MM.1S (cell line): ENCODE results near the gene NDEL1.

Experiments
- DNase-seq: peaks from one replicate; pipeline ENCODE4 v3.0.0-alpha.2; 2015
- H2AFZ ChIP-seq: fragments of 300-600 bp; sonication (generic); 2 replicates; pipeline ENCODE4 v1.6.0; 2016; ENCODE audit warnings: antibody characterized with exemption, low read length
- H3F3A ChIP-seq: fragments of 300-600 bp; sonication (generic); 2 replicates; pipeline ENCODE4 v1.6.1; 2016; ENCODE audit warnings: mild to moderate bottlenecking, antibody characterized with exemption, low read length, moderate library complexity, mixed read lengths; ENCODE audit not compliant: insufficient read depth
- H3K27ac ChIP-seq: fragments of 300-600 bp; sonication (generic); 2 replicates; pipeline ENCODE4 v1.5.1; 2016; ENCODE audit warnings: mild to moderate bottlenecking, low read length
- H3K27me3 ChIP-seq: fragments of 300-600 bp; sonication (generic); replicated peaks from 2 replicates; pipeline ENCODE4 v1.6.0; 2016; ENCODE audit warnings: low read length; ENCODE audit not compliant: insufficient read depth
- H3K36me3 ChIP-seq: fragments of 300-600 bp; sonication (generic); replicated peaks from 2 replicates; pipeline ENCODE4 v1.6.1; 2016; ENCODE audit warnings: mild to moderate bottlenecking, low read length, mixed read lengths; ENCODE audit not compliant: insufficient read depth
- H3K4me1 ChIP-seq: fragments of 300-600 bp; sonication (generic); 2 replicates; pipeline ENCODE4 v1.6.1; 2016; ENCODE audit warnings: low read length, mixed read lengths
- H3K4me2 ChIP-seq: fragments of 300-600 bp; sonication (generic); 2 replicates; pipeline ENCODE4 v1.6.0; 2016; ENCODE audit warnings: low read depth, low read length
- H3K4me3 ChIP-seq: fragments of 300-600 bp; sonication (generic); 2 replicates; pipeline ENCODE4 v1.5.1; 2016; ENCODE audit warnings: low read length, mixed read lengths
- H3K79me2 ChIP-seq: fragments of 300-600 bp; sonication (generic); 2 replicates; pipeline ENCODE4 v1.6.1; 2016; ENCODE audit warnings: mixed run types, low read length, mixed read lengths
- H3K9ac ChIP-seq: fragments of 300-600 bp; sonication (generic); 2 replicates; pipeline ENCODE4 v1.6.1; 2016; ENCODE audit warnings: low read length, mixed read lengths
- H3K9me2 ChIP-seq: fragments of 300-600 bp; sonication (generic); replicated peaks from 2 replicates; pipeline ENCODE4 v1.6.1; 2016; ENCODE audit warnings: mild to moderate bottlenecking, low read length, mixed read lengths; ENCODE audit not compliant: insufficient read depth
- H3K9me3 ChIP-seq: fragments of 300-600 bp; sonication (generic); replicated peaks from 2 replicates; pipeline ENCODE4 v1.6.1; 2016; ENCODE audit warnings: mild to moderate bottlenecking, low read length, mixed read lengths; ENCODE audit not compliant: insufficient read depth
- H4K20me1 ChIP-seq: fragments of 300-600 bp; sonication (generic); 2 replicates; pipeline ENCODE4 v1.6.1; 2016; ENCODE audit warnings: mild to moderate bottlenecking, low read length, moderate library complexity, mixed read lengths; ENCODE audit not compliant: insufficient read depth
- CTCF ChIP-seq: fragments of 300-600 bp; sonication (generic); IDR thresholded peaks from 2 replicates; pipeline ENCODE4 v1.5.1; 2016; ENCODE audit warnings: antibody characterized with exemption, low read length, mixed read lengths
- EZH2 ChIP-seq: fragments of 300-600 bp; sonication (generic); optimal IDR thresholded peaks from 2 replicates; pipeline ENCODE3; 2017; ENCODE audit warnings: low read depth, mild to moderate bottlenecking, antibody characterized with exemption, low read length, mixed read lengths
- EZH2phosphoT487 ChIP-seq: fragments of 300-600 bp; sonication (generic); IDR thresholded peaks from 2 replicates; pipeline ENCODE4 v1.6.1; 2018; ENCODE audit warnings: antibody characterized with exemption, low read length

The NDEL1 gene

GRCh38 chr17:8499171-8499570, 63.5 kb downstream of the NDEL1 start:
- DNase-seq: no peak
- H3K27ac ChIP-seq: no peak overlapping the region

GRCh38 chr17:8499614-8500013, 63.9 kb downstream of the NDEL1 start:
- Histone ChIP-seq H3K79me2 (no peaks in the 10 kb centered on the region), H3K4me3 (no peak overlapping the region), H3K4me1 (no peaks in the 10 kb centered on the region), H2AFZ (no peak overlapping the region), H3K9ac (no peak overlapping the region), H4K20me1 (no peaks in the 10 kb centered on the region), H3K9me2 (no peaks in the 10 kb centered on the region), H3K4me2 (no peak overlapping the region), H3K36me3 (no peaks in the 10 kb centered on the region), H3F3A (no peaks in the 10 kb centered on the region), H3K9me3 (no peaks in the 10 kb centered on the region), H3K27ac (no peak overlapping the region), H3K27me3 (no peaks in the 10 kb centered on the region)
- TF ChIP-seq EZH2 (no peak), EZH2phosphoT487 (no peak), CTCF (no peak)
- DNase-seq: no peak

More at GRCh38 chr17:8499171-8499570, 63.5 kb downstream of the NDEL1 start:
- no peaks in the 10 kb centered on the region for H3K9me2 ChIP-seq
- H3K27me3 ChIP-seq: no peaks in the 10 kb centered on the region
- no peak overlapping the region for H3K4me3 ChIP-seq
- no peaks in the 10 kb centered on the region for H3K79me2 ChIP-seq
- TF ChIP-seq EZH2phosphoT487: no peak
- no peak for TF ChIP-seq EZH2
- no peak for TF ChIP-seq CTCF
- no peaks in the 10 kb centered on the region for H4K20me1 ChIP-seq
- H3F3A ChIP-seq: no peaks in the 10 kb centered on the region
- H3K36me3 ChIP-seq: no peaks in the 10 kb centered on the region
- no peak overlapping the region for H3K4me2 ChIP-seq
- no peaks in the 10 kb centered on the region for H3K4me1 ChIP-seq
- no peaks in the 10 kb centered on the region for H3K9me3 ChIP-seq
- H3K9ac ChIP-seq: no peak overlapping the region
- no peak overlapping the region for H2AFZ ChIP-seq

- no peak for TF ChIP-seq EZH2
- no peak for TF ChIP-seq EZH2phosphoT487
- TF ChIP-seq CTCF: no peak
- no peaks in the 10 kb centered on the region for H3K9me3 ChIP-seq
- no peaks in the 10 kb centered on the region for H4K20me1 ChIP-seq
- no peak overlapping the region for H3K9ac ChIP-seq
- no peak for DNase-seq
- H3K4me1 ChIP-seq: no peaks in the 10 kb centered on the region
- no peaks in the 10 kb centered on the region for H3F3A ChIP-seq
- no peak overlapping the region for H3K4me3 ChIP-seq
- no peaks in the 10 kb centered on the region for H3K27me3 ChIP-seq
- H3K9me2 ChIP-seq: no peaks in the 10 kb centered on the region
- no peak overlapping the region for H2AFZ ChIP-seq
- H3K36me3 ChIP-seq: no peaks in the 10 kb centered on the region
- no peak overlapping the region for H3K4me2 ChIP-seq
- no peaks in the 10 kb centered on the region for H3K79me2 ChIP-seq
- no peak overlapping the region for H3K27ac ChIP-seq
Measured at GRCh38 chr17:8500609-8501008, 64.9 kb downstream of the NDEL1 start.
